ENCODE data around the gene TRIM47. TPM values are rescaled to one million over a fixed set of nuclear protein-coding genes. Genes with fewer than 3 reads are reported as not detected.
A peak's percentile ranks its signal among the peaks of the same experiment; 100 is the strongest.

TRIM47 gene
- total RNA-seq, 4 donors from 2014 or later: 33.2 to 62.5 (median 41.5) TPM

- DNase-seq (ENCODE audit: low spot score in 2 of 2): no peak
- intact Hi-C loops (cut with DNase I; ENCODE audit: low total_unique reads): no loop called here
- H3K4me3 ChIP-seq (ENCODE audit: low read depth, poor library complexity, severe bottlenecking): no peak overlapping the region
- TF ChIP-seq CTCF (IDR thresholded peaks at IDR 0.05): no peak
- TF ChIP-seq POLR2A (IDR thresholded peaks at IDR 0.05): no peak
- WGBS, 2 donors: 45 to 59% methylated on average over 15 of the region's 15 CpGs
Observed at GRCh38 chr17:75881678-75882454, 3.5 kb upstream of the TRIM47 start.

GRCh38 chr17:75880266-75880665 lies 1.9 kb upstream of the TRIM47 start:
- H3K4me3 ChIP-seq (ENCODE audit: low read depth, poor library complexity, severe bottlenecking): no peak overlapping the region
- intact Hi-C loops (cut with DNase I; ENCODE audit: low total_unique reads): no loop called here
- DNase-seq (ENCODE audit: low spot score in 2 of 2): no peak
- TF ChIP-seq CTCF (IDR thresholded peaks at IDR 0.05) (no peak), POLR2A (IDR thresholded peaks at IDR 0.05) (no peak)
- WGBS, 2 donors: 74 to 76% methylated on average over 7 of the region's 7 CpGs

- peak in 1 of 2 donors; percentile 92 for DNase-seq (ENCODE audit: low spot score in 2 of 2)
- peak overlapping the region; percentile 81 for H3K4me3 ChIP-seq (ENCODE audit: low read depth, poor library complexity, severe bottlenecking)
- TF ChIP-seq POLR2A (IDR thresholded peaks at IDR 0.05) (no peak), CTCF (IDR thresholded peaks at IDR 0.05) (no peak)
- intact Hi-C loops (cut with DNase I; ENCODE audit: low total_unique reads): no loop called here
- 0% methylated on average over 11 to 13 of the region's 56 CpGs for WGBS, 2 donors
Observed at GRCh38 chr17:75877752-75878173, 618 bp downstream of the TRIM47 start.

GRCh38 chr17:75876938-75877751 lies 1.2 kb downstream of the TRIM47 start:
- 2% methylated on average over 36 of the region's 41 CpGs for WGBS, 2 donors

More at GRCh38 chr17:75876938-75877751, 1.2 kb downstream of the TRIM47 start:
- TF ChIP-seq POLR2A (IDR thresholded peaks at IDR 0.05) (no peak), CTCF (IDR thresholded peaks at IDR 0.05) (no peak)
- DNase-seq (ENCODE audit: low spot score in 2 of 2): peak; percentile 90 to 98
- peak overlapping the region; percentile 81 for H3K4me3 ChIP-seq (ENCODE audit: low read depth, poor library complexity, severe bottlenecking)
- intact Hi-C loops (cut with DNase I; ENCODE audit: low total_unique reads): no loop called here

Data from lower leg skin (tissue), 4 donors.